MV-4-11 (cell line): ENCODE data around the gene OXSM.

ENCODE experiments used
- DNase-seq: peaks from one replicate; lab custom pipeline; 2025; lab: John Stamatoyannopoulos, UW

OXSM gene

GRCh38 chr3:25789596-25790556 lies at the start of gene OXSM:
Gene OXSM (plus strand): TSS chr3:25790090. CDS start chr3:25791021, 931 bp downstream.
- peak; percentile 89 for DNase-seq

GRCh38 chr3:25744470-25744869 lies 45.4 kb upstream of the OXSM start:
- DNase-seq: peak; percentile 59

GRCh38 chr3:25747033-25747432 lies 42.9 kb upstream of the OXSM start:
- no peak for DNase-seq

- DNase-seq: no peak
Observed at GRCh38 chr3:25748189-25748588, 41.7 kb upstream of the OXSM start.

- peak; percentile 25 for DNase-seq
Observed at GRCh38 chr3:25749031-25749581, 40.8 kb upstream of the OXSM start.

GRCh38 chr3:25751048-25751447 lies 38.8 kb upstream of the OXSM start:
- no peak for DNase-seq

DNA sequence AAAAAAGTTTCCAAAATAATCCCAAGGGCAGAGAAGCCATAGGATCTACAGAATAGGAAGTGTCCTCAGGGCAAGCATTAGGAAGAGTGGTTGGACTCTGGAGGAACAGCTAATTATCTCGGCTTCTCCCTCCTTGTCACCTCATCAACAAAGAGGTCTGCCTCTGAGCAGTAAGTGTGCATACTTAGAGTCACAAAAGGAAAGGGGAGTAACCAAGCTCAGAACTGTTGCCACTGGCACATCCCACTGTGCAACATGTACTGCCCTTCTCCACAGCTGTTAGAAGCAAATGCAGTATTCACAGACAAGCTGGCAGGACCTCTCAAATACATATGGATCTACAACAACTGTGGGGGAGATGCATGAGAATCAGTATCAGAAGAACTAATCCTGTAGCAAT lies 38.2 kb upstream of the OXSM start:
- DNase-seq: no peak

DNA sequence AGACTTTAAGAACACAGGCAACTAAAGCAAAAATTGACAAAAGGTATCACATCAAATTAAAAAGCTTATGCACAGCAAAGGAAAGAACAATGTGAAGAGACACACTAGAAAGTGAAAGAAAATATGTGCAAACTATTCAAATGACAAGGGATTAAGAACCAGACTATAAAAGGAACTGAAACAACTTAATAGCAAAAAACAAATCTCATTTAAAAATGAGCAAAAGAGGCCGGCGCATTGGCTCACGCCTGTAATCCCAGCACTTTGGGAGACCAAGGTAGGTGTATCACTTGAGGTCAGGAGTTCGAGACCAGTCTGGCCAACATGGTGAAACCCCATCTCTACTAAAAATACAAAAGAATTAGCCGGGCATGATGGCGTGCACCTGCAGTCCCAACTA lies 21.0 kb upstream of the OXSM start:
- DNase-seq: peak; percentile 78

- no peak for DNase-seq
Observed at GRCh38 chr3:25775936-25776335, 14.0 kb upstream of the OXSM start.

DNA sequence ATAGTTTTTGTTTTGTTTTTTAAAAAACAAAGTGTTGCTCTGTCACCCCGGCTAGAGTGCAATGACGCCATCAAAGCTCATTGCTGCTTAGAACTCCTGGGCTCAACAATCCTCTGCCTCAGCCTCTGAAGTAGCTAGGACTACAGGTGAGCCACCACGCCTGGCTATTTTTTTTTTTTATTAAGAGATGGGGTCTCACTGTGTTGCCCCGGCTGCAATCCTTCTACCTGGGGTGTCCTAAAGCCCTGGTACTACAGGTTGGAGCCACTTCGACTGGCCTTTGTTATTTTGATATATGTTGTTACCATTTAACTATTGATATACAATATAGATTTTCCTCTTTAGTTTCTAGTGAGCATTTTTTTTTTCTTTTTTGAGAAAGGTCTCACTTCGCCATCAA lies 9.3 kb upstream of the OXSM start:
- no peak for DNase-seq

DNA sequence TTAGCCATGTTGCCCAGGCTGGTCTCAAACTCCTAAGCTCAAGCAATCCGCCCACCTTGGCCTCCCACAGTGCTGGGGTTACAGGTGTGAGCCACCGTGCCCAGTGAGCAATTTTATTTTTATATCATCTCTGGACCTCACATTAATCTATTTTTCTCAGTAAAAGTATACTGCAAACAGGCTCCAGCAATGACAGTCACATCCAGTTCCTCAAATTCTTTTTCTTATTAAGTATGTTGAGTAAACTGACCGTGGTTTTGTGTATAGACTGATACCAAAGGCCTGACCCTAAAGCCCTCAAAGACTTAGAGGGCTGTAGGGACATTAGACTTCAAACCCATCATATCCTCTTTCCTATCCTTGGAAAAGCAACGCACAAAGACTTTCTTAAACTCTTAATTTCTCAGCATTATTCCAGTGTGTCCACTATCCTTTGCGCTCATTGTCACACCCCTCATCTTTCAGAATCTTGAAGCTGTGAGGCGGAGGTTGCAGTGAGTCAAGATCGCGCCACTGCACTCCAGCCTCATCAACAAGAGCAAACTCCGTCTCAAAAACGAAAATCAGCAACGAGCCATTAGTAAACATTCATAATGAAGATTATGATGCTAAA lies 8.6 kb upstream of the OXSM start:
- DNase-seq: peak; percentile 51

DNA sequence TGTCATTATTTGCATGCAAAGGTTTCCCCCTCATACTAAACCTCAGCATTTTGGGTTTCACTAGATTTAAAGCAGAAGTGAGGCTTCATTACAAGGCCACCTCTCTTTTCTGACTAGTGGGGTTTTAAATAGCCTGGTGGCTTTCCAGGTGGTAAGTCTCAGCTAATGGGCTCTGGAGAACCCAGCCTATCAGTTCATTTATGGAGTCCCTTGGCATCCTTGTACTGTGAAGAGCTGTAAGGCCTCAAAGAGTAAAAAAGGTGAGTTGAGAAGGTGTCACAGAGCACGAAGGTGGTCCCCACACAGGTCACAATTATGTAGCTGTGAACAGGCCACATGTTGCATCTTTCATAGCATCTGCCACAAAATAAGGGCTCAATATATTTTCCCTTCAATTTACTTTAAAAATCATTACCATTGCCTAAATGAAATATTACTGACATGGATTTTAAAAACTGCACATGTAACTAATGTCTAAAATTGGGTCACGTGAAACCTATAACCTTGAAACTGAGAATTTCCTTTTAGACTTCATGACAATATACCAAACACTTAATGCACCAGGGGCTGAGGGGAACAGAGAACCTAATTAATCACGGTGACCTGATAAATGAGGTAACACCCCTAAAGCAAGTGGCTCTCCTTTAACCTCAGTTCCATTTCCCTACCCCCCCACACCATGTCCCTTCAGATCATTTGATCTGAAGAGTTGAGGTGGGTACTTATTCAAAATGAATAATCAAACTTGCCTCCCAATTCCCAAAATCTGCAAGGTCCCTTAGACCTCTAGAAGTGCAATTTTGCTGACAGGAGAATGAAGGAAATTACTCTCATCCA lies 7.9 kb upstream of the OXSM start:
- no peak for DNase-seq

DNA sequence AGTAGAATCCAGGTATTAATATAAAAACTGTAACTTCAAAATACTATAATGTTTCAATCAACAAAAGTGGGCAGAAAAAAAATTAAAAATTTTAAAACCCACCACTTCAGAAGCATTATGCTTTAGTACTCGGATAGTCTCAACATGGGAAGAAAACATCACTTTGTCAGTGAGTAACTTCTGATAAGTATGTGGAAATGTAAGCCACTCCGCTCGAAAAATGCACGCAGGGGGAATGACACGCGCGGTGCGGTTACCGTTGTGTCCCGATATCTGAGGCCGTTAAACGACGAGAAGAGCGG lies 7.3 kb upstream of the OXSM start:
- no peak for DNase-seq

DNA sequence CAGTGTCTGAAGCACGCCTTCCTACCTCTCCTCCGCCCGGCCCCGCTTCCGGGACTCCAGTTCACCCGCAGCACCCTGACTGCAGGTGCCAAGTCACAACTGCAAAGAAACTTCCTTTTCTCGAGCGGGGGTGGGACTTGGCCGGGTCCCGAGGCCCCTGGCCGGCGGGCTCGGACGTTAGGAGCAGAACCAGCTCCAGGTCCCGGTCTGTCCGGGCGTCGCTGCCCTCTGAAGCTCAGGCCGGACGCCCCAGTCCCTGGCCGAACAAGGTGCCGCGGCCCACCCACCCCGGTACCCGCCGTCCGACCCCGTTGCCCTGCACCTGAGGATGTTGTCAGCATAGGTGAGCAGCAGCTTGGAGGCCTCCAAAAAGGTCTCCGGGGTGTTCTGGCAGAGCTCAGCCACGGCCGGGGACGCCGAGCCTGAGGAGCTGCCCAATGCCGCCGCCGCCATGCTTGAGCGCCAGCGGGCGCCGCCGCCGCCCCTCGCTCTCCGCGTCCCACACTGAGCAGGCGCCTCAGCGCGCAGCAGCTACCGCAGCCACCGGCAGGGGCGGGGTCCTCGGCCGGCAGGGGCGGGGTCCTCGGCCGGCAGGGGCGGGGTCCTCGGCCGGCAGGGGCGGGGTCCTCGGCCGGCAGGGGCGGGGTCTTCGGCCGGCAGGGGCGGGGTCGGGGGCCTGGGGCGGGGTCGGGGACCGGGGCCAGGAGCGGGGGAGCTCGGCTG lies 6.8 kb upstream of the OXSM start, which contains the start of gene NGLY1:
TSS of gene NGLY1 (minus strand) at position 506 of the 723 bp plus-strand sequence. CDS start at position 453, 53 bp downstream.
- DNase-seq: peak; percentile 71

DNA sequence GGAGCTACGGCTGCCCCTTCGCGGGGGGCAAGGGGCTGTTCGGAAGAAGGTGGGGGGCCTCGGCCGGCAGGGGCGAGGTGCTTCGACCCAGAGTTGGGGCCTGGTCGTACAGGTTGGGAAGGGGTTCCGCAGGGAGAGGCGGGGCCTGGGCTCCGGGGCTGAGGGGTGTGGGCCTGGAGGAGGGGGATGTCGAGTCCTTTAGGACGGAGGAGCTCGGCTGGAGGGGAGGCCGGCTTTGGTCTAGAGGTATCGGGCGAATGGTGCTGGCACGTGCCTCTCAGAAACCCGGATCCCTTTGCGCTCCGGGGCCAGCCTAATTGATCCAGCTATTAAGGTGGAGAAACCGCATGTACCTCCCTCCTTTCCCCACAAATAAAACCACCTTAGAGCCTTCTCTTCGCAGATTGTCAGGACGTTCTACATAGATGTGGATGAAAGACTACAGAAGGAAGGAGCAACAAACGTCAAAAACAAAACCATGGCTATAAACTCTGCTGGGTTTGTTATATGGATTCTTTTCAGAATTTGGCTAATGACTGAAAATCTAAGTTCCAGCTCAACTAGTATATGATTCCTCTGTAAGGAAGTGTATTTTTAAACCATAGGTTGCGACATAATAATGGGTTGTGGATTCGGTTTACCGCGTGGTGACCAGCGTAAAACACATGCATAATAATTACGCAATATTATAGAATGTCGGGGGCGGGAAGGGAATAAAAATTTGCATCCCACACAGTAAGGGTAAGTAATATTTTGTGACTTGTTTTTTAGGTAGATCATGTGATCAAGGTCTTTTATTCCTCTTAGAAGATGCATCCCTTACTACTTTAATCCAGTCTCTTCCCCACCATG lies 6.0 kb upstream of the OXSM start:
- peak; percentile 91 for DNase-seq

- no peak for DNase-seq
Observed at GRCh38 chr3:25784971-25785370, 4.9 kb upstream of the OXSM start.

DNA sequence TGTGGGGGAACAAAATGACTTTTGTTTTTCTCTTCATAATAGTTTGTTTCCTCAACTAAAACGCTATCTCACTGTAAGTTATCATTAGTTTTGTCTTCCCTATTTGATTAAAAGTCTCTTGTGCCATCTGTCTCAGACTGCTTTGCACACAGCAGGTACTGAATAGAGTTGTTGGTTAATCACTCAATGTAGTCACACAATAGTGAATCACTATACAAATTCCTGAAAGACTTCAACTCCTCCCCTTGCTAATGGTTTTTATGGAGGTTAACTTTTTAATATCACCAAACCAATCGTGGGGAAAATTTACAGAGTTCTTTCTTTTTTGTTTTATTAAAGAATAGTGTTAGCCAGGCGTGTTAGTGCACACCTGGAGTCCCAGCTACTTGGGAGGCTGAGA lies 4.1 kb upstream of the OXSM start:
- DNase-seq: no peak

- DNase-seq: no peak
Observed at GRCh38 chr3:25787689-25788088, 2.2 kb upstream of the OXSM start.

GRCh38 chr3:25789209-25789595 lies 688 bp upstream of the OXSM start:
- no peak for DNase-seq

DNA sequence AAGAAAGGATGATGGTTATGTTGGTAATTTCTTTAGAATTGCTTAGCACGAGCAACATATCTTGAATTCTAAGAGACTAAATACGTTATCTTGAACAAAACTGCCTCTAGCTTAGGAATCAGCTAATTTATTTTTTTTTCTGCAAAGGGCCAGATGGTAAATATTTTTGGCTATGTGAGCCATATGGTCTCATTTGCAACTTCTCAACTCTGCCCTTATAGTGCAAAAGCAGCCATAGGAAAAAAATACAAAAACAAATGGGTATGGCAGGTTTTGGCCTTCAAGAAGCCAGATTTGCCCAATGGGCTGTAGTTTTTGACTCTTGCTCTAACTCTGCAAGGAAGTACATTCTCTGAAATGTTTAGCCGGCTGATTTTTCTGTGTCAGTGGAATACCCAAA lies 11.9 kb downstream of the OXSM start:
- no peak for DNase-seq

DNA sequence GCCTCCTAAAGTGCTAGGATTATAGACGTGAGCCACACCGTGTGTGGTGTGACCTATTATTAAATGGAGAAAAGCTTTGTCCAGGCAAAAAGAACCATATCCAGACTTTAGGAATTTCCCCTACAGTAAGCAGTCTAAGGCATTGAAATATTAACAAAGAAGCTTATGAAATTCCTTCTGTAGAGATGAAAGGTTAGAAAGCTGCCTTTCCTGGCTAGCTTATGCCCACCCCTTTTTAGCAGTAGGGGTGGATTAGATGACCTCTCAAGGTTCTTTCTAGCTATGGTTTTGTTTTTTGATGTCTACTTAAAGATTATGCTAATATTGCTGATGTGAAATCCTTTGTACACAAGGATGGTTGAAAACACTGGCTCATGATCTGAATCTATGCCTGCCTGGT lies 13.9 kb downstream of the OXSM start:
- DNase-seq: no peak
